H9 (cell line): ENCODE results near the gene LMF1. TPM values are rescaled to one million over a fixed set of nuclear protein-coding genes. Genes with fewer than 3 reads are reported as not detected.
"Not testable (repeated sequence)": the region's sequence is repeated elsewhere in the genome, so short reads cannot be mapped to it uniquely, and the experiment has no call there.

ENCODE experiments used
- DNase-seq: peaks from one replicate; pipeline ENCODE4 v3.0.0-alpha.2; 2017
- H2AFZ ChIP-seq: one replicate; pipeline ENCODE4 v1.6.1; 2013; ENCODE audit warnings: mild to moderate bottlenecking, low read length, control low read depth, moderate library complexity
- H2AK5ac ChIP-seq: 2 replicates; pipeline ENCODE4 v1.6.1; 2013; ENCODE audit warnings: low read length, control low read depth, mixed read lengths; ENCODE audit not compliant: insufficient read length
- H2BK120ac ChIP-seq: one replicate; pipeline ENCODE4 v1.6.1; 2013; ENCODE audit warnings: low read depth, mild to moderate bottlenecking, low read length, control low read depth, inconsistent platforms; ENCODE audit not compliant: poor library complexity, severe bottlenecking
- H2BK12ac ChIP-seq: 2 replicates; pipeline ENCODE4 v1.6.1; 2013; ENCODE audit warnings: low read length, control low read depth, mixed read lengths, low read depth; ENCODE audit not compliant: insufficient read length
- H2BK15ac ChIP-seq: 2 replicates; pipeline ENCODE4 v1.6.1; 2013; ENCODE audit warnings: low read depth, low read length, control low read depth
- H2BK20ac ChIP-seq: one replicate; pipeline ENCODE4 v1.6.1; 2013; ENCODE audit warnings: low read depth, mild to moderate bottlenecking, low read length, control low read depth, inconsistent platforms; ENCODE audit not compliant: poor library complexity, severe bottlenecking
- H2BK5ac ChIP-seq: 2 replicates; pipeline ENCODE4 v1.6.1; 2013; ENCODE audit warnings: low read length, control low read depth, mixed read lengths; ENCODE audit not compliant: insufficient read length
- H3K14ac ChIP-seq: 2 replicates; pipeline ENCODE4 v1.6.1; 2013; ENCODE audit warnings: low read length, control low read depth; ENCODE audit not compliant: insufficient read depth
- H3K18ac ChIP-seq: 2 replicates; pipeline ENCODE4 v1.6.1; 2013; ENCODE audit warnings: low read depth, mild to moderate bottlenecking, mixed read lengths, low read length, control low read depth; ENCODE audit not compliant: insufficient read length
- H3K23ac ChIP-seq: 2 replicates; pipeline ENCODE4 v1.6.1; 2013; ENCODE audit warnings: low read length, control low read depth, mixed read lengths, low read depth; ENCODE audit not compliant: insufficient read length
- H3K23me2 ChIP-seq: 2 replicates; pipeline ENCODE4 v1.6.1; 2013; ENCODE audit warnings: low read depth, mild to moderate bottlenecking, mixed read lengths, low read length, control low read depth; ENCODE audit not compliant: insufficient read length, poor library complexity, severe bottlenecking
- H3K27ac ChIP-seq: 2 replicates; pipeline ENCODE4 v1.5.1; 2013; ENCODE audit warnings: low read length, control low read depth, mixed read lengths, low read depth; ENCODE audit not compliant: insufficient read length
- H3K27me3 ChIP-seq: 2 replicates; pipeline ENCODE4 v1.6.1; 2013; ENCODE audit warnings: low read length, control low read depth, inconsistent platforms; ENCODE audit not compliant: insufficient read depth
- H3K4ac ChIP-seq: 2 replicates; pipeline ENCODE4 v1.6.1; 2013; ENCODE audit warnings: low read depth, mild to moderate bottlenecking, control low read depth, inconsistent platforms, low read length, moderate library complexity
- H3K4me1 ChIP-seq: 2 replicates; pipeline ENCODE4 v1.6.1; 2013; ENCODE audit warnings: low read length, control low read depth, inconsistent platforms; ENCODE audit not compliant: insufficient read depth
- H3K4me2 ChIP-seq: 2 replicates; pipeline ENCODE4 v1.6.1; 2013; ENCODE audit warnings: low read length, control low read depth, mixed read lengths; ENCODE audit not compliant: insufficient read length, insufficient read depth
- H3K56ac ChIP-seq: 2 replicates; pipeline ENCODE4 v1.6.1; 2013; ENCODE audit warnings: low read depth, mild to moderate bottlenecking, mixed read lengths, low read length, control low read depth; ENCODE audit not compliant: insufficient read length
- H3K79me1 ChIP-seq: 2 replicates; pipeline ENCODE4 v1.6.1; 2013; ENCODE audit warnings: low read depth, mild to moderate bottlenecking, moderate library complexity, low read length, control low read depth, inconsistent platforms; ENCODE audit not compliant: insufficient read depth, poor library complexity, severe bottlenecking
- H3K79me2 ChIP-seq: 2 replicates; pipeline ENCODE4 v1.6.1; 2013; ENCODE audit warnings: low read length, control low read depth, inconsistent platforms; ENCODE audit not compliant: insufficient read depth
- H3K9ac ChIP-seq: 2 replicates; pipeline ENCODE4 v1.6.1; 2013; ENCODE audit warnings: low read length, control low read depth, mixed read lengths; ENCODE audit not compliant: insufficient read length; ENCODE audit errors: extremely low read depth
- H3K9me3 ChIP-seq: one replicate; pipeline ENCODE4 v1.6.1; 2013; ENCODE audit warnings: low read depth, low read length, inconsistent platforms; ENCODE audit not compliant: control insufficient read depth
- H3T11ph ChIP-seq: one replicate; pipeline ENCODE4 v1.6.1; 2013; ENCODE audit warnings: mild to moderate bottlenecking, low read length, control low read depth, inconsistent platforms
- H4K20me1 ChIP-seq: one replicate; pipeline ENCODE4 v1.6.1; 2013; ENCODE audit not compliant: control insufficient read depth, insufficient read length, insufficient read depth
- H4K5ac ChIP-seq: 2 replicates; pipeline ENCODE4 v1.6.1; 2013; ENCODE audit warnings: low read depth, mild to moderate bottlenecking, mixed read lengths, low read length, control low read depth; ENCODE audit not compliant: insufficient read length
- H4K8ac ChIP-seq: replicated peaks from 2 replicates; pipeline ENCODE4 v1.6.1; 2013; ENCODE audit warnings: low read length, control low read depth, mixed read lengths, low read depth; ENCODE audit not compliant: insufficient read length
- H4K91ac ChIP-seq: 2 replicates; pipeline ENCODE4 v1.6.1; 2013; ENCODE audit warnings: low read depth, mild to moderate bottlenecking, moderate library complexity, mixed read lengths, low read length, control low read depth; ENCODE audit not compliant: insufficient read length
- H3K27ac Mint-ChIP-seq, 3 experiments: 2 replicates in 2 of 3; 3 replicates in 1 of 3; pipeline ENCODE4 v1.8.0; 2020 to 2021; ENCODE audit warnings: mixed read lengths in 3 of 3, mild to moderate bottlenecking in 1 of 3, moderate library complexity in 1 of 3
- H3K27me3 Mint-ChIP-seq: 2 replicates; pipeline ENCODE4 v1.8.0; 2021; ENCODE audit warnings: low read depth, mild to moderate bottlenecking, moderate library complexity, mixed read lengths
- H3K36me3 Mint-ChIP-seq, 3 experiments: 2 replicates in 2 of 3; 3 replicates in 1 of 3; pipeline ENCODE4 v1.8.0; 2020 to 2021; ENCODE audit warnings: low read depth in 3 of 3, mixed read lengths in 3 of 3; ENCODE audit not compliant: insufficient read depth in 1 of 3
- H3K4me1 Mint-ChIP-seq, 2 experiments: 2 replicates each; pipeline ENCODE4 v1.8.0; 2020; ENCODE audit warnings: mixed read lengths in 2 of 2
- H3K4me3 Mint-ChIP-seq, 2 experiments: 2 replicates in 1 of 2; 3 replicates in 1 of 2; pipeline ENCODE4 v1.8.0; 2020 to 2021; ENCODE audit warnings: mild to moderate bottlenecking in 2 of 2, mixed read lengths in 2 of 2, moderate library complexity in 1 of 2
- H3K9me3 Mint-ChIP-seq, 2 experiments: 2 replicates in 1 of 2; 3 replicates in 1 of 2; pipeline ENCODE4 v1.8.0; 2020; ENCODE audit warnings: mild to moderate bottlenecking in 2 of 2, mixed read lengths in 2 of 2, moderate library complexity in 1 of 2
- WGBS: extraction: QIAGEN DNeasy Blood & Tissue Kit; methylation state at CpG from one replicate; pipeline ENCODE4 v1.1.7; 2013; ENCODE audit warnings: missing lambda C conversion rate, low lambda C conversion rate, mixed read lengths; ENCODE audit not compliant: insufficient read length; ENCODE audit errors: extremely low coverage; 5-methylcytosine and 5-hydroxymethylcytosine counted together
- total RNA-seq: library from RNA; stranded (reverse); gene quantifications from 2 replicates; pipeline ENCODE4 v1.2.1, GENCODE V29; 2021

The LMF1 gene
- total RNA-seq, 1 experiment from 2014 or later, result 7.1 TPM

GRCh38 chr16:858441-858840, 112.3 kb downstream of the LMF1 start:
- H3T11ph ChIP-seq, H3K23ac ChIP-seq, H2BK120ac ChIP-seq, H2AK5ac ChIP-seq, H3K79me2 ChIP-seq, H4K20me1 ChIP-seq, H2BK15ac ChIP-seq, H3K18ac ChIP-seq, H4K91ac ChIP-seq, H3K4me1 ChIP-seq, H3K79me1 ChIP-seq, H3K23me2 ChIP-seq, H3K27me3 Mint-ChIP-seq, H3K56ac ChIP-seq, H3K27ac Mint-ChIP-seq, H3K4me3 Mint-ChIP-seq, H3K9ac ChIP-seq, H3K9me3 ChIP-seq, H3K27me3 ChIP-seq, H3K14ac ChIP-seq, DNase-seq, H3K4me1 Mint-ChIP-seq, H4K8ac ChIP-seq, H3K4ac ChIP-seq, H3K27ac ChIP-seq, H2AFZ ChIP-seq, H2BK5ac ChIP-seq, H2BK12ac ChIP-seq, H4K5ac ChIP-seq, H3K4me2 ChIP-seq, H2BK20ac ChIP-seq: not testable (repeated sequence)
- Mint-ChIP-seq H3K36me3 (peaks cover 3 to 34% (median 8%) of the 10 kb centered on the region in 3 experiments; a peak in 4 of 7 replicates), H3K9me3 (peaks cover 38 to 74% of the 10 kb centered on the region in 2 experiments)
- WGBS, result no CpG with 5 or more reads among the region's 36 CpGs
